DMS53 (cell line): Measurements from ENCODE around the gene FAM107B.

Experiments
- DNase-seq: peaks from one replicate; lab custom pipeline; 2025; lab: John Stamatoyannopoulos, UW

Gene FAM107B

DNA sequence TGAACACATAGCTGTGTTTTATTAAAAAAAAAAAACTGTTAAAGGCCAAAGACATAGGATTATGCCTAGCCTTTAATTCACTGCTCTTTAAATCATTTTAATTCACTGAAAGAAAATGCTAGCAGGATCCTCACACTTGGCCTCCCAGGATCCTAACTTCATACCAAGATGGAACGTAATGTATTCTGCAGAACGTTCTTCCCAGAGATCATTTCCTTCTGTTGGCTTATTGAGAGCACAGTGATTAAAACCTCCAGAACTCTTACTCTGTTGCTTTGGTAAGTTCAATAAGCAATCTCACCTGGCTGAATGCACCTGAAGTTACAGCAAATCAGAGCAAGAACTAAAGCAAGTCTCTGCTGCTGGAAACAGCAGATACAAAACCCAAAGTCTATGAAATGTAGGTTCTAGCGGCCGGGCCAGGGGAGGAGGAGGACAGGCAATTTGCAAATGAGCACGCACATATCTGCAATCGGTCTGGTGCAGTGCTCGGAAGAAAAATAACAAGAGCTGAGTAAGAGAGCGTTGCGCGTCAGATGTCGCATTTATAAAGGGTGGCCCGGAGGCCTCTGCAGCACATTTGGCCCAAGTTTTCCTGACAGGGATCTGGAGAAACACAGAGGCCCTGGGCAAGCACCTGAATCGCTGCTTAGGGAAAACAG is 193.9 kb downstream of the FAM107B start:
- DNase-seq = no peak

DNA sequence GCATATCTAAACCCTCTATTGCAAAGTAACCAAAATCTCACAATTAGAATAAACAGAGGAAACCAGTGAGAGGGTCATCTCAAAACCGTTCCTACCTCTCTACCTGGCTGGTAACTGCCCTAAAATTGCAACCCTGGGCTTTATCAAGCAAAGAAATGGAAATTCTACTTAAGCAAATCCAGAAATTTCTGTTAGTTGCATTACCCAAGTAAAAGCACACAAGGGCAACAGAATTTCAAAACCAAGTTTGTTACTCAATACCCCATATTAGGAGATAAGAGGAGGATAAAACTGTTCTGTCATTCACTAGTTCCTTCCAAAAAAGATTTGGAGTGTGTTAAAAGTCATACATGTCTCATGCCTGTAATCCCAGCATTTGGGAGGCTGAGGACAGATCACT is 195.3 kb downstream of the FAM107B start:
- DNase-seq = no peak

DNA sequence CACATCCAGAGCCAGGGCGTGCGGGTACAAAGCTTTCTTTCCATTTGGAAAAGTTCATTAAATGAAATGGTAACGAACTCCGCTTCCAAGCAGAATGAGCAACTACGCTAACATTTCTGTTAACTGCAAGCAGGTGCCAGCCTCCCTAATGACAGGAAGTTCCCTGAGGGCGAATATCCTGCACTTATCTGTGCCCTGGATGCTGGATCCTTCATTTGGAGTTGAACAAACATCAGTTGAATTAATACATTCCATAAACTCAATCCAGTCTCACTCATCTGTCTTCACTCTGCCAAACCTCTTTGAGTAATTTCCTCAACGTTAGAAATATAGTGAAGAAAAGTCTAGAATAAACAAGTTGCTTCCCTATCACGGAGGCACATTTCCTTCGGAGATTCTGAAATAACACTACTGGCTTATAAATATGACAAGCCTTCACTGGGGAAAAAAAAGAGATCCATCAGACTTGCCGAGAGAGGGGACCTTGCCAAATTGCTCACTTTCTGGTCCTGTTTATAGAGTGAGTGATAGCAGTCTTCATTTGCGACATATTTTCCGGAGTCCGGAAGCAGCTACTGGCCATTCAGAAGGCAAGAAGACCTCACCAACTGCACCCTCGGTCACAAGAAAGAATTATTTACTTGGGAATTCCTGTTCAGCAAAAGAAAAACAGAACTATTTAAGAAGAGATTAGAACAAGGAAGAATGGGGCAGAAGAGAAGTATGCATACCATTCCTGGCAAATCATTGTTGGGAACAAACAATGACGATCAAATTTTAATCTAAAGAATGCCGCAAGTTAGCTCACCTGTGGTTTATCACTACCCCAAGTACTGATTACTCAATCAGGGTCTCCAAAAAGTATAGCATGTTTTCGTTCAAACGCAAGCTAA is 196.4 kb downstream of the FAM107B start:
- DNase-seq = no peak

DNA sequence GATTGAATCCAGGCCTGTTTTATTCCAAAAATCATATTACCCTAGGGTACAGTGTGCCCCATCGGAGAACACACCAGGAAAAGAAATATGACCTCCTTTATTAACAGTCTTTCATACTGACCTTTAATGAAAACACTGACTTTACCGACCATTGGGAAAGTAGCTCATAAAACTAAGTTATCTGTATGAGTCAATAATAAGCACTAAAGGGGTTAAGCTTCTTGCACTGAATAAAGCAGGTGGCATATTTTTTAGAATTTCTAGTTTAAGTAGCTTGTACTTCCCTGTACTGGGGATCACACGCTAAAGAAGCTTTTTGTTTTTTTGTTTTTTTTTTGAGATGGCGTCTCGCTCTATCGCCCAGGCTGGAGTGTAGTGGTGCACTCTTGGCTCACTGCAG is 199.8 kb downstream of the FAM107B start:
- no peak for DNase-seq

DNA sequence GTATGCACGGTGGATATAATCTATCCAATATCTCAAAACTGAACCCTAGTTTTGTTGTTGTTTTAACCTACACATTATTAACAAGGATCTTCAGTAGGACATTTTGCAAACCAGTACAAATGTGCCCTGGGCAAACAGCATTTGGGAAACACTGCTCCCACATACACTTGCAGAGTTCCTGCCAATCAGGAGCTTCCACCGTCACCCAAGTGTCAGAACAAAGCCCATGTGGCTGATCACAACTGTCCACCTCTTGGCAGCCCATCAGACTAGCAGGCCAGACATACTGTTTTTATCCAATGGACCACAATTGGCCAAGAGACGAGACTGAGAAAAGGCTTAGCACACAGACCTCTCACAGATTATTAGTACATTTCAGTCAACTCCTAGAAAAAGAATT is 200.4 kb downstream of the FAM107B start:
- no peak for DNase-seq

DNA sequence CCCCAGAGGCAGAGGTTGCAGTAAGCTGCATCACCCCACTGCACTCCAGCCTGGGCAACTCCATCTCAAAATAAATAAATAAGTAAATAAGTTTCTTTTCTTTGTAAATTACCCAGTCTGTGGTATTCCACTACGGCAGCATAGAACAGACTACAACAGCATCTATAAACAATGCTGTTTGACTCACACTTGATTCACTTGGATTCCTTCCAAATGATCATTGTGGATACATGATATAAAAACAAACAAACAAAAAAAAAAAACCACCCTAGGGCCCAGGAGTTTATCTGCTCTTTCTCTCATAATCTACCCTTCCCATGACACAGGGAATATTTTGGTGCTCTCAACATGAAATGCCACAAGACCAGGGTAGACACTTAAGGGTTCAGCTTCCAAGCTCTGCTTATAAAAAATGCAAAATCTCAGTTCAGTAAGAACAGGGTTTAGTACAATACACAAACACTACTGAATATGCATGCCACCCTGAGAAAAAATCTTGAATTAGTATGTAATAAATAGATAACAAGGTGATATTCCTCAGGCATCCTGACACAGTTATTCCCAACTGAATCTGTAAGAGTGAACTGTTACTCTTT is 200.9 kb downstream of the FAM107B start:
- peak; percentile 88 for DNase-seq

DNA sequence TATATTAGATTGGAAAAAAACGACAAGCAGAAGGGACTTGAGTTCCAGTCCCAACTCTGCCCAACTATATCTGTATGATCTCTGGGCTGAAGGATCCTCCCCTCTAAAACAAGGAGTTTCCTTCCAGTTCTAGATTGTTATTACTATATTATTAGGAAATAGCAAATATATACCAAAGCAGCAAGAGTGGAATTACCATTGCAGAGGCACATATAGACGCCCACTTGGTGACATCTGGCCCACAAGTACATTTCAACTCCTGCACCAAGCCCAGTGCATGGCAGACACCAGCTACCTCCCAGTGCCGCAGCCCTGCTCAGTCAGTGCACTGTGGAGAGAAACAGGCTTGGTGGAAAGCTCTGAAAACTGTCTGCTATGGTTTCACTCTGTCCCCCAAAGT is 201.9 kb downstream of the FAM107B start:
- DNase-seq = no peak

DNA sequence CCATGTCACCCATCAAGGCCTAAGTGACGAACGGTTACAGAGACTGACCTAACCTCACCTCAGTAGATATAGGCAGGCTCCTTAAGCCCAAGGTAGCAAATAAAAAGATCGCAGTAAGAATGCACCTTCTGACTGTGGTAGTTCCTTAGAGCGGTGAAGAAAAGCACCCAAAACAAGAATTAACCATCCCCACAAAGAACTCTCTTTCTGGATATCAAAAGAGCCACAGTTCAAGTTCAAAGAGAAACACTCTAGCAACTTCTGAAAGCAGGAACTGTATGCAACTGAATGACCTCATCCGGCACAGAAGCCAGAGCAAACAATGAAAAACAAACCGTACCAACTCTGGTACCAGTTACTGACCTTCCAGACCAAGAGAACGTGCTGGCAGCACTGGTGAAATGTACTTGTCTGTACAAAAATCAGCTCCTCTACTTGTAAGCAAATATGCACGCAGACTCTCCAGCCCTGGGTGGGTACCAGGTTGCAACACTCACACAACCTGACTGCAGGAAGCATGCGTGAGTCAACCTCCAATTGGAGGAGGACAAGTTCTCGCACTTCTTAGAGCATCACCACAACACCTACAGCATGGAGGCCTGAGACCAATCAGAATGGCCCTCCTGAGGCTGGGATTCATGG is 202.7 kb downstream of the FAM107B start:
- DNase-seq = peak; percentile 94

DNA sequence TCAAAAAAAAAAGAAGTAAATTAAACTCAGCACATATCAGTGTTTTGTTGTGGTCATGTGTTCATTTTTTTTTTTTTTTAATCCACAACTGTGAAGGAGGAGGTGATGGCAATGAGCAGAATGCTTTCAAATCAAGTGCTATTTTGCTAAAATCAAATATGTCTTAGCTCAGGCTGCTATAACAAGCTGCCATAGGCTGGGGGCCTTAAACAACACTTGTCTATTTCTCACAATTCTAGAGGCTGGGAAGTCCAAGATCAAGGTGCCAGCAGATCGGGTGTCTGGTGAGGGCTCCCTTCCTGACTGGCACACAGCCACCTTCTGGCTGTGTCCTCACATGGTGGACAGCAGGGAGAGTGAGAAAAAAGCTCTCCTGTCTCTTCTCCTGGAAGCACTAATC is 203.9 kb downstream of the FAM107B start:
- DNase-seq = peak; percentile 25

DNA sequence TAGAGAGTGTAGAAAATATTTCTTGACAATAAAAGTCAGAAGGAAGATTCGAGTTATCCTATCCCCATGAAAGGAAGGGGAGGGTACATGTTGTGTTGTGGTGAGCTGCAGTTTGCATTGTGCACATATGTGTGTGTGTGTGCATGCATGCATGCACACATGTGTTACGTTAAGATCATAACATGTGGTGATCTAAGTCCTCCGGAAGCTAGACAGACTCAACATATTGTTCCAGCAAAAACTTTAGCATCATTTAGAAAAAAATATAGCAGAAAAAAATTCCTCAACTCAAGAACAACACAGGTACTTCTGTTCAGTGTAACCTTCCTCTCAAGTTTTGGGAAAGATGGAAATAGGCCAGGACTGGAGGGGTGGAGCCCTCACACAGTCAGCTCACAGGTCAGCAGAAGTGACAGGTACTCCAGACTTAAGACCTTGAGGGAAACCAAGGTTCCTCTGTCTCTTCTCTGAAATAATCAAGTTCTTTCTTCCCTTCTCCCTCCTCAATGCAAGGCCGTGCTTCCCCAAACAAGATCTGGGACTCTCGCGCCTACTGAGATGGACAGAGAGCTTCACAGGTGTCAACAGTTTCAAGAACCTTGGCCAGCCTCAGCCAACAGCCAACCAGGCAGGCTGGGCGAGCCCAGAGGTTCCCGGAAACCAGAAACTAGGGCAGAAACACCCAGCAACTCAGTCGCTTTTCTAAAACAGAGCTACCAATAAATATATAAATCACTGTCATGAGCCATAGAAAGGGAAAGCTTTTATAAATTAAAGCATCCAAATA is 205.2 kb downstream of the FAM107B start:
- DNase-seq = no peak

DNA sequence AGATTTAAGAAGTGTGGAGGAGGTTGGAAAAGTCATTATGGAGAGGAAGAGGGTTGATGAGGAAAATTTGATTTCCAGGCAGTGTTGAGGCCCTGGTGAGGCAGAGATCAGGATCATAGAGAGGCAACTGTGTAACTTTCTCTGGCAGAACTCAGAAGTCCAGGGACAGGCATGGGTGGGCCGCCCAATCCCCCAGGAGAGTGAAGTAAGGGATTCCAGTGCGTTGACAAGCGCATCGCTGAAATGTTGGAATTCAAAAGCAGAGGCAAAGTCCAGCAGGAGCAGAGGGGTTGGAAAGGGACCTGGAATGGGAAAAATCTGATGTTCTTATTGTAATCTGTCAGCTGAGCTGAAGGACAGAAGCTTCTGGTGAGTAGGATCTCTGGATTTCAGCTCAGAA is 207.3 kb downstream of the FAM107B start:
- DNase-seq = no peak

DNA sequence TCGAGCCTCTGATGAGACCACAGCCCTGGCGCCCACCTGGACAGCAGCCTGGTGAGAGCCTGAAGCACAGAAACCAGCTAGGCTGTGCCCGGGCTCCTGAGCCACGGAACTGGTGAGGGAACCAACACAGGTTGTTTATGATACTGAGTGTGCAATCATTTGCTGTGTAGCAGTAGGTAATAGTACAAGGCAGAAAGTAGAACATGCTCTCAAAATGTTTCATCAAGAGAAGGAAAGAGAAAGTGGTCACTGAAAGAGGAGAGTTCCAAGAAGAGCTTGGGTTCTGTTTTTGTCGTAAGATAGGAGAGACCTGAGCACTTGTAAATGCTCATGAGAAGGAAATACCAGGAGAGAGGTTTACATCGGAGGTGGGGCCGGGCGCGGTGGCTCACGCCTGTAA is 208.2 kb downstream of the FAM107B start:
- DNase-seq = no peak

DNA sequence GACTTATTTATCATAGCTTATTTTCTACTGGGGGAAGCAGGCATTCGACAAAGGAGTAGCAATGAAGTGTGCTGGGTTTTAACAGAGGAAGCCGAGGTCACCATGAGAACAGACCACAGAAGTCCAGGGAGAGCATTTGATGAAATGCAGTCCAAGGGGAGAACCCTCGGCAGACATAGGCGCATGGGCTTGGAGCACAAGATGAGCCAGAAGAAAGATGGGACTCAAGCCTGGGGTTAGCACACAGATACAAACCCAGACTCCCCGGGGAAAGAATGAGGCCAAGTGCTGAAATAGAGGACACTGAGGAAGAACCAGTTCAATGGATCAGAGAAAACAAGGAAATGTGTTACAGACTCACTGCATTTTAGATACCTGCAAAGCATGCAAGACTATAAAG is 209.5 kb downstream of the FAM107B start:
- no peak for DNase-seq

DNA sequence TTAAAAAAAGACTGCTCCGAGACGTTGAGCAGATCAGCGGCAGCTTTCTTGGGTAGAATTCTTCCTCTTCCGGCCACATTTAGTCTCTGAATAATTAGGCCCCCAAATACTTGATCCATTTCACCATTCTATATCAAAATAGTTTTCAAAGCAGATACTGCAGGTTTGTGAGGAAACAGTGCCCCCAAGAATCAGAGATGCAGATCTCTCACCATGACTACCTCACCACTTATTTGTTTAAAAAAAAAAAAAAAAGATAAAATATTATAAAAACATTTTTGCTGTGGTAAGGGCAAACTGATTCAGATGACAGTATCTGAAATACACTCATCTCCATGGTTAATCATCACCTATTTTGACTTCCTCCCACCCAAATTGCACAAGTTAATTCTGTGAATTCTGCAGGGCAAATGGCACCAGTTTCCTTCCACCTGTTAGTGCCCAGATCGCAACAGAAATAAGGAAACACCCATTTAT is 210.4 kb downstream of the FAM107B start:
- no peak for DNase-seq

DNA sequence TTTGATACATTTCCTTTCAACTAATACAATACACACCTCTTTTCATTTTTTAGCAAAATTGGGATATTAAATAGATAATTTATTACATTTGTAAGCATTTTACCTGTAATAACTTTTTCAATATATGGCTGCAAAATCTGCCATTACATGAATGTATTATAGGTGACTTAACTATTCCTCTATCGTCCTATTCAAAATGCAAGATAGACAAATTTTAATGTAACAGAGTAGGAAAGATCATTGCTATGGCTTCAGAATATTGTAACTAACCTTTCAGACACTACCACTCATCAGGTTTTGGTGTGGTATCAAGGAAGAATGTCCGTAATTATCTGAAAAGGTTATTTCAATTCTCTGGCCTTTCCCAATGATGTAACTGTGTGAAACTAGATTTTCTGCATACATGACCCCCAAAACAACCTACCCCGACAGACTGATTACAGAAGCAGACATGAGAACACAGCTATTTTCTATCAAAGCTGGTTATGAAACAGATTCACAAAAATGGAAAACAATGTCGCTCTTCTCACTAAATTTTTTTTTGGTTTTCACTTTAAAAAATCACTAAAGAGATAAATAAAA is 211.2 kb downstream of the FAM107B start:
- no peak for DNase-seq

DNA sequence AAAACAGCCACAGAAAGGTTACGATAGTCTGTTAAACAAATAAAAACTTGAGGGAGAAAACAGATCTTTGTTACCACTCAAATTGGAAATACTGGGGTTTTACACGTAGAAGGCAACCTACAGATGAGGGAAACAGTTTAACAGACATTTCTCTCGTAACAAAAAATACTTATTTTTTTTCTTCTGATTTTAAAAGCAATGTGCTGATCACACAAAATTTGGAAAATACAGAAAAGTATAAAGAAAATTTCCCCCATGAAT is 211.7 kb downstream of the FAM107B start:
- no peak for DNase-seq

DNA sequence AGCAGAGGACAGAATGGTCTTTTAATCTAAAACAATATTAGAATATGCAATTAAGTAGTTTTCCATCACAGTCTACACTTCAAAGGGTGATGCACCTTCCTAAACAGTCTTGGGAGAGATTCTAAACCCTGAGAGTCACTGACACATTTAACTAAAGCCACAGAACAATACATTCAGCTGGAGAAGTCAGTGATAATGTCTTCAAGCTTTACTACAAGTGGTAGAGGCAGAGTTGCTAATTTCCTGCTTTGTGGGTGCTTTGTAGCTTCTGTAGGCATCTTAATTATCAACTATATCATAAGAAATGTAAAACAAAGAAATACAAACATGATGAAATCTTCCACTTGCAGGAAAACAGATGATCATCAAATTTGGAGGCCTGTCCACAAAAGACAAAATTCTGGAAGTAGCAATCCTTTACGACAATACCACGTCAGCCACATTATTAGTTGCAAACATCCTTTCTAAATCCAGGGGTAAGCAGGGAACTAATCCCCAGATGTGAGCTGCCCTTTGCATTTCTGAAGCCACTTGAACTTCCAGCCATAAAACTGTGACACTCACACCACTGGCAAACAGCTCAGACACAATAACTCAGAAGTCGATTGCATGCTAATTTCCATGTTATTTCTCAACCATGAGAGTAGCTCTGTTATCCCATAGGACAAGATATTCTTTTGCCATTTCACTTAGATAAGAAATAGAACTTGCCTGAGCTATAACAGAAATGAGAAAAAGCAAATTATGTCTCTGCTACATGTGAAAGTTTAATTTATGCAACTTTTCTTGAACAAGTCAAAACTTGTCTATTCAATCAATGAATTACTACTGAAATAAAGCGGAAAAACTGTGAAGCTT is 212.2 kb downstream of the FAM107B start:
- DNase-seq = no peak

DNA sequence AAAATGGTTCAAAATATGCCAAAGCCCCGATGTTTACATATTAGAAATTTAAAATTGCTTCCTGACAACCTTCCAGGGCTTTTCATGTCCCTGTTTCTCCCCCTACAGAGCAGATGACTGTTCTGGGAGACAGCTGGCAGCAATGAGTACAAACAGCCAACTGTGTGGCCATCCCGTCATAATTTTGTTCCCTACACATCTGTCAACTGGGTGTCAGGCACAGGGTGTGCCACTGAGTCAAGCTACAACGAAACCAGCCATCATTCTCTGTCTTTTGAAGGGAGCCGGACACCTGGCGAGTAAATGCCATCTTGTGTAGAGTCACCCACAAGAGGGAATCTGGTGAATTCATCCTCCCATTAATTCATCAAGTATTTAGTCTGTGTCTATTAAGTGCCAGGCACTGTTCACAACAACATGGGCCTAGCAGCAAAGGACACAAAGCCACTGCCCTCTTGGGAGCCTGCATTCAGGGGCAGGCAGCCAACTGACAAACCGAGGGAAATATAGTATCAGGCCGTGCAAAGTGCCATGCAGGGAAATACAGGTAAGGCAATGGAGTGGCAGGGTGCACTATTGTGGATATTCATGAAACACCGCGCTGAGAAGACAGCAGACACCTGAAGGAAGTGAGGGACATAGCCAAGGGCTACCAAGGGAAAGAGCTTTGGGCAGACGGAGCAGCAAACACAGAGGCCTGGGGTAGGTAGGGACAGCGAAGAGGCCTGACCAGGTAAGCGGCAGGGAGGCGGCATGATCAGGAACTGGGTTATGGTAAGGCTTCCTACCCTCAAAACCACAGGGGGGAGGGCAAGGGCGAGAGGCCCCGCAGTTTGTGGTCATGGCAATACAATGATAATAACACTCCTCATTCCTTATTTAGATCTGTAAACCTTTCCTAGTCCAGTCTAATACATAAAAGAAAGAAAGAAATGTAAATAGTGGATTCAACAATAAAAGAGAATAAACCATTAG is 213.6 kb downstream of the FAM107B start:
- DNase-seq = peak; percentile 38

DNA sequence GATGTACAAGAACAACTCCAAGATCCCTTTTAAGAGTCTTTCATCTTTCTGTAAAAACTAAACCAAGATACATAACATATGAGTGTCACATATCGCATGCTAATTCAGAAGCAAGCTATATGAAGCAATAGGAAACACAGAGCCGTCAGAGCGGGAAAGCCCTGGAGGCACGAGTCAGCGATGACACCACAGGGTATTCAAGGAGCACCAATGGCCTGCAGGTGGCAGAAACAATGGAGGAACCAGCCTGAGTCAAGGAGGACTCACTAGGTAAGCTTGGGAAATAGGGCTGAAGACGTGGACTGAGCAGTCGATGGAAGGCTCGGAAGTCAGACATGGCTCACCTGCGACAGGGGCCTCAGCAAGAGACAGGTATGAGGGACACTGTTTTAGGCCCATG is 214.4 kb downstream of the FAM107B start:
- DNase-seq = peak; percentile 92
